H1 (cell line): ENCODE measurements around the gene SUGP2. TPM values are rescaled to one million over a fixed set of nuclear protein-coding genes. Genes with fewer than 3 reads are reported as not detected.

Experiments used
- CTCF ChIA-PET: fragments of 300-600 bp; sonication (Branson Sonifier 250); formaldehyde crosslinking; loops from one replicate; lab custom pipeline; 2021; ENCODE audit not compliant: partially characterized antibody; lab: Charles Lee
- POLR2A ChIA-PET: fragments of 300-600 bp; sonication (Branson Sonifier 250); formaldehyde crosslinking; loops from one replicate; lab custom pipeline; 2021; ENCODE audit warnings: inconsistent platforms; ENCODE audit not compliant: partially characterized antibody; lab: Charles Lee
- DNase-seq, 2 experiments: peaks; one replicate each; pipeline versions ENCODE4 v3.0.0 to v3.0.0-alpha.2; 2010 to 2022; ENCODE audit warnings: low spot score in 2 of 2, low read depth in 1 of 2, mixed read lengths in 1 of 2
- FAIRE-seq: peaks from 2 replicates; lab custom pipeline; 2011; peaks lifted over from hg19 to GRCh38; lab: Jason Lieb, UNC
- H2AFZ ChIP-seq: 2 replicates; pipeline ENCODE4 v1.8.1; 2012; ENCODE audit warnings: low read length, inconsistent platforms
- H2AK5ac ChIP-seq: 2 replicates; pipeline ENCODE4 v1.6.1; 2013; ENCODE audit warnings: low read depth, low read length
- H2BK120ac ChIP-seq: replicated peaks from 2 replicates; pipeline ENCODE3; 2013; ENCODE audit warnings: low read depth, low read length, inconsistent platforms
- H2BK12ac ChIP-seq: 2 replicates; pipeline ENCODE4 v1.6.1; 2013; ENCODE audit warnings: low read depth, low read length
- H2BK15ac ChIP-seq: 2 replicates; pipeline ENCODE4 v1.6.1; 2013; ENCODE audit warnings: low read length
- H2BK20ac ChIP-seq: 2 replicates; pipeline ENCODE4 v1.6.1; 2013; ENCODE audit warnings: low read length
- H2BK5ac ChIP-seq: 2 replicates; pipeline ENCODE4 v1.6.1; 2013; ENCODE audit warnings: low read depth, low read length
- H3K14ac ChIP-seq: 2 replicates; pipeline ENCODE4 v1.6.1; 2013; ENCODE audit warnings: inconsistent platforms; ENCODE audit not compliant: insufficient read length
- H3K18ac ChIP-seq: 2 replicates; pipeline ENCODE4 v1.6.1; 2013; ENCODE audit warnings: low read length; ENCODE audit errors: extremely low read depth
- H3K23ac ChIP-seq: 2 replicates; pipeline ENCODE4 v1.6.1; 2013; ENCODE audit warnings: inconsistent platforms; ENCODE audit not compliant: insufficient read length
- H3K23me2 ChIP-seq: 2 replicates; pipeline ENCODE4 v1.6.1; 2013; ENCODE audit warnings: low read depth, low read length
- H3K27ac ChIP-seq: 2 replicates; pipeline ENCODE4 v1.6.1; 2011; ENCODE audit warnings: low read depth, low read length, inconsistent platforms
- H3K27me3 ChIP-seq, 4 experiments: replicated peaks in 1 of 4; 1 replicate in 1 of 4; 2 replicates in 3 of 4; pipeline versions ENCODE4 v1.6.1 to v1.8.1; 2011 to 2013; ENCODE audit warnings: low read length in 3 of 4, mild to moderate bottlenecking in 3 of 4, inconsistent platforms in 2 of 4, mixed read lengths in 2 of 4, moderate library complexity in 1 of 4; ENCODE audit not compliant: control insufficient read depth in 3 of 4, insufficient read depth in 3 of 4; ENCODE audit errors: extremely low read depth in 1 of 4
- H3K36me3 ChIP-seq, 4 experiments: 2 replicates each; pipeline versions ENCODE4 v1.6.1 to v1.8.1; 2011 to 2013; ENCODE audit warnings: mild to moderate bottlenecking in 4 of 4, low read length in 3 of 4, moderate library complexity in 2 of 4, control low read depth in 1 of 4, inconsistent platforms in 1 of 4; ENCODE audit not compliant: insufficient read depth in 4 of 4, control insufficient read depth in 2 of 4
- H3K4ac ChIP-seq: replicated peaks from 2 replicates; pipeline ENCODE3; 2013; ENCODE audit warnings: low read length, low read depth, mixed read lengths, inconsistent platforms; ENCODE audit not compliant: insufficient read length
- H3K4me1 ChIP-seq, 4 experiments: replicated peaks in 1 of 4; 1 replicate in 1 of 4; 2 replicates in 3 of 4; pipeline versions ENCODE4 v1.6.1 to v1.8.1; 2011 to 2013; ENCODE audit warnings: low read length in 3 of 4, inconsistent platforms in 2 of 4, mixed read lengths in 1 of 4; ENCODE audit not compliant: insufficient read depth in 4 of 4, control insufficient read depth in 3 of 4
- H3K4me2 ChIP-seq, 2 experiments: 2 replicates each; pipeline versions ENCODE4 v1.6.1 to v1.8.1; 2011 to 2013; ENCODE audit warnings: low read depth in 2 of 2, low read length in 2 of 2, control low read depth in 1 of 2, inconsistent platforms in 1 of 2, mild to moderate bottlenecking in 1 of 2; ENCODE audit not compliant: insufficient read depth in 1 of 2
- H3K4me3 ChIP-seq, 4 experiments: fragments of 200-600, 300-600 bp in 1 of 4; sonication (generic), shearing (Covaris generic), sonication (Bioruptor Twin) in 1 of 4; 2 replicates each; pipeline versions ENCODE4 v1.5.1 to v1.8.1; 2011 to 2016; ENCODE audit warnings: low read length in 4 of 4, low read depth in 3 of 4, control low read depth in 2 of 4, inconsistent platforms in 2 of 4, mild to moderate bottlenecking in 2 of 4, mixed read lengths in 1 of 4, moderate library complexity in 1 of 4; ENCODE audit not compliant: insufficient read depth in 2 of 4; ENCODE audit errors: extremely low read depth in 1 of 4
- H3K56ac ChIP-seq: replicated peaks from 2 replicates; pipeline ENCODE3; 2013; ENCODE audit warnings: low read depth, mild to moderate bottlenecking, mixed read lengths, low read length, inconsistent platforms; ENCODE audit not compliant: insufficient read length
- H3K79me1 ChIP-seq: 2 replicates; pipeline ENCODE4 v1.6.1; 2013; ENCODE audit warnings: low read depth, low read length, control low read depth
- H3K79me2 ChIP-seq, 2 experiments: 2 replicates each; pipeline versions ENCODE4 v1.6.1 to v1.8.1; 2012 to 2013; ENCODE audit warnings: low read length in 2 of 2, mild to moderate bottlenecking in 2 of 2, inconsistent platforms in 1 of 2; ENCODE audit not compliant: insufficient read depth in 2 of 2, control insufficient read depth in 1 of 2
- H3K9ac ChIP-seq, 4 experiments: replicated peaks in 1 of 4; 1 replicate in 1 of 4; 2 replicates in 3 of 4; pipeline versions ENCODE4 v1.6.1 to v1.8.1; 2011 to 2013; ENCODE audit warnings: low read depth in 3 of 4, low read length in 3 of 4, control low read depth in 2 of 4, mild to moderate bottlenecking in 2 of 4, moderate library complexity in 2 of 4, inconsistent platforms in 1 of 4; ENCODE audit errors: extremely low read depth in 1 of 4
- H3K9me3 ChIP-seq, 2 experiments: 2 replicates each; pipeline versions ENCODE4 v1.6.1 to v1.8.1; 2012 to 2013; ENCODE audit warnings: mild to moderate bottlenecking in 2 of 2, moderate library complexity in 2 of 2, control low read depth in 1 of 2, inconsistent platforms in 1 of 2, low read depth in 1 of 2, low read length in 1 of 2, mixed read lengths in 1 of 2; ENCODE audit not compliant: insufficient read depth in 2 of 2
- H4K20me1 ChIP-seq, 2 experiments: replicated peaks in 1 of 2; 2 replicates each; pipeline versions ENCODE3 to v1.8.1; 2011 to 2013; ENCODE audit warnings: inconsistent platforms in 2 of 2, low read length in 2 of 2, mild to moderate bottlenecking in 1 of 2; ENCODE audit not compliant: insufficient read depth in 2 of 2, control insufficient read depth in 1 of 2
- H4K5ac ChIP-seq: 2 replicates; pipeline ENCODE4 v1.6.1; 2013; ENCODE audit warnings: low read length, low read depth, mixed read lengths, inconsistent platforms; ENCODE audit not compliant: insufficient read length
- H4K8ac ChIP-seq: 2 replicates; pipeline ENCODE4 v1.8.0; 2013; ENCODE audit warnings: mild to moderate bottlenecking, moderate library complexity, low read length, inconsistent platforms; ENCODE audit not compliant: insufficient read depth; ENCODE audit errors: extremely low read depth
- H4K91ac ChIP-seq: replicated peaks from 2 replicates; pipeline ENCODE3; 2013; ENCODE audit warnings: low read length, mixed read lengths, inconsistent platforms; ENCODE audit not compliant: insufficient read length
- CHD1 ChIP-seq: IDR thresholded peaks from 2 replicates; pipeline ENCODE4 v1.6.1; 2012; ENCODE audit warnings: low read depth, low read length, improper control_type of control experiment
- CREB1 ChIP-seq: IDR thresholded peaks from 2 replicates; pipeline ENCODE4 v1.6.1; 2012; ENCODE audit warnings: inconsistent platforms
- CTCF ChIP-seq, 3 experiments: IDR thresholded peaks; 1 replicate in 2 of 3; 2 replicates in 1 of 3; pipeline versions ENCODE4 v1.5.1 to v1.6.1; 2011; ENCODE audit warnings: low read length in 3 of 3, mild to moderate bottlenecking in 3 of 3, inconsistent platforms in 2 of 3, low read depth in 1 of 3, moderate library complexity in 1 of 3; ENCODE audit not compliant: insufficient read depth in 1 of 3; ENCODE audit errors: control extremely low read depth in 1 of 3
- KDM4A ChIP-seq: IDR thresholded peaks from one replicate; pipeline ENCODE4 v1.7.1; 2012; ENCODE audit warnings: low read depth, mild to moderate bottlenecking, moderate library complexity, low read length, inconsistent platforms; ENCODE audit not compliant: severe bottlenecking
- PHF8 ChIP-seq: fragments of 200-600 bp; sonication (generic); conservative IDR thresholded peaks from 2 replicates; pipeline ENCODE4 v1.7.1; 2012; ENCODE audit warnings: low read depth, mild to moderate bottlenecking, inconsistent platforms, low read length, moderate library complexity
- SAP30 ChIP-seq: fragments of 300-600 bp; sonication (generic); IDR thresholded peaks from 2 replicates; pipeline ENCODE4 v1.7.1; 2012; ENCODE audit warnings: low read length, moderate library complexity, mild to moderate bottlenecking, inconsistent platforms; ENCODE audit not compliant: insufficient read depth, insufficient replicate concordance
- SIX5 ChIP-seq: IDR thresholded peaks from 2 replicates; pipeline ENCODE4 v1.6.1; 2011; ENCODE audit warnings: mild to moderate bottlenecking, low read depth, low read length
- SRF ChIP-seq: IDR thresholded peaks from 2 replicates; pipeline ENCODE4 v1.6.1; 2011; ENCODE audit warnings: mild to moderate bottlenecking, low read depth, low read length, moderate library complexity
- USF2 ChIP-seq: IDR thresholded peaks from 2 replicates; pipeline ENCODE4 v1.6.1; 2011; ENCODE audit warnings: low read length, improper control_type of control experiment
- WGBS, 2 experiments: shearing (Covaris generic) in 1 of 2; methylation state at CpG; one replicate each; pipeline versions ENCODE4 v1.1.6 to v1.1.7; 2013 to 2015; ENCODE audit warnings: low lambda C conversion rate in 2 of 2, mixed read lengths in 2 of 2, inconsistent platforms in 1 of 2, low coverage in 1 of 2, missing lambda C conversion rate in 1 of 2; ENCODE audit not compliant: insufficient replicate concordance in 2 of 2, insufficient coverage in 1 of 2, insufficient read length in 1 of 2; ENCODE audit errors: extremely low coverage in 1 of 2, missing lambda C conversion rate in 1 of 2; 5-methylcytosine and 5-hydroxymethylcytosine counted together
- polyA plus RNA-seq, 7 experiments: library from polyadenylated mRNA; depleted of rRNA in 3 of 7; stranded (reverse) in 5 of 7; unstranded in 2 of 7; fragments of >200 nt in 5 of 7; fragments of 200-250 nt in 2 of 7; gene quantifications; 1 replicate in 5 of 7; 2 replicates in 1 of 7; 4 replicates in 1 of 7; pipeline versions ENCODE4 v1.2.1 to v1.2.3, GENCODE V29; 2011 to 2013; ENCODE audit warnings: missing spikeins in 2 of 7, mixed read lengths in 2 of 7
- total RNA-seq: library from RNA; stranded (reverse); fragmentation: NEBNext Ultra II Directional; extraction: Animal tissue kit (Norgen Biotek cat#: 25700); gene quantifications from 2 replicates; pipeline ENCODE4 v1.2.1, GENCODE V29; 2021

The SUGP2 gene
- total and polyA plus RNA-seq, 2 of the 8 experiments (the other 6 are each of a cell fraction or from before 2014, with no cell fraction given) = 57.7 to 114 TPM

- POLR2A ChIA-PET = interaction anchor here (1.4 to 2.3 kb wide), 2 partner anchors 8 to 17 kb away, joined by 5 to 10 read pairs; no protein-coding TSS in a partner anchor
Observed at GRCh38 chr19:18945297-18945696, 88.0 kb downstream of the SUGP2 start.

More at GRCh38 chr19:18945297-18945696, 88.0 kb downstream of the SUGP2 start:
- DNase-seq (no peak), FAIRE-seq (no peak)
- H3K27ac ChIP-seq = no peak overlapping the region
- no peak overlapping the region for H3K23ac ChIP-seq
- no peak for TF ChIP-seq USF2
- no peak for TF ChIP-seq SAP30
- no peak for TF ChIP-seq CHD1
- no peak for TF ChIP-seq PHF8
- no peak for TF ChIP-seq KDM4A
- TF ChIP-seq SRF = no peak
- TF ChIP-seq SIX5 = no peak
- no peak for TF ChIP-seq CREB1
- no peak for TF ChIP-seq CTCF (IDR thresholded peaks at IDR 0.05; ENCODE audit: control extremely low read depth in 1 of 3, insufficient read depth in 1 of 3, low read depth in 1 of 3, low read length in 3 of 3)
- H2BK15ac ChIP-seq = no peak overlapping the region
- H3K4me1 ChIP-seq = peaks cover 0 to 7% (median 6%) of the 10 kb centered on the region in 4 experiments; a peak in 6 of 7 replicates
- CTCF ChIA-PET = interaction anchor here (2.2 kb wide), 1 partner anchor 41 kb away, joined by 10 read pairs; no protein-coding TSS in a partner anchor
- no peak overlapping the region for H3K14ac ChIP-seq
- no peak overlapping the region for H3K18ac ChIP-seq
- no peak overlapping the region for H2BK5ac ChIP-seq
- H4K91ac ChIP-seq = no peak overlapping the region
- H4K20me1 ChIP-seq = peaks cover 1 to 2% of the 10 kb centered on the region in 2 experiments
- no peak overlapping the region for H3K56ac ChIP-seq
- H3K27me3 ChIP-seq = no peaks in the 10 kb centered on the region
- no peak overlapping the region for H4K5ac ChIP-seq
- no peaks in the 10 kb centered on the region for H3K9me3 ChIP-seq
- H3K36me3 ChIP-seq = 0 out of 8 replicates have a peak, but pooled peaks cover 0 to 5% (median 0%) of the 10 kb centered on the region in 4 experiments
- no peak overlapping the region for H2AK5ac ChIP-seq
- H2BK120ac ChIP-seq = no peak overlapping the region
- H2BK12ac ChIP-seq = no peak overlapping the region
- peaks cover 10% of the 10 kb centered on the region; the same call in 1 of the 2 replicates for H3K23me2 ChIP-seq
- no peak overlapping the region for H2BK20ac ChIP-seq
- H4K8ac ChIP-seq = no peak overlapping the region
- no peak overlapping the region for H3K4me2 ChIP-seq
- WGBS, 2 experiments = 92% methylated on average over 9 of the region's 9 CpGs; no CpG with 5 or more reads in 1 of the 2 experiments
- H3K4ac ChIP-seq = no peak overlapping the region
- H3K9ac ChIP-seq = no peak overlapping the region
- H3K79me2 ChIP-seq = no peaks in the 10 kb centered on the region; a peak in 1 of 4 replicates
- H2AFZ ChIP-seq = no peak overlapping the region
- H3K4me3 ChIP-seq = no peak overlapping the region
- no peaks in the 10 kb centered on the region for H3K79me1 ChIP-seq
